OCI-LY1 (cell line): Measurements from ENCODE around the gene SLC27A3.

Experiments used
- H2AFZ ChIP-seq: fragments of 200-600 bp; sonication (generic), shearing (Covaris generic); 2 replicates; pipeline ENCODE4 v1.6.0; 2014; ENCODE audit warnings: antibody characterized with exemption, mild to moderate bottlenecking, low read length
- H3F3A ChIP-seq: fragments of 200-600 bp; sonication (generic), shearing (Covaris generic); 2 replicates; pipeline ENCODE4 v1.6.0; 2014; ENCODE audit warnings: mild to moderate bottlenecking, antibody characterized with exemption, low read length, moderate library complexity; ENCODE audit not compliant: insufficient read depth
- H3K27ac ChIP-seq: fragments of 200-600 bp; sonication (generic); 2 replicates; pipeline ENCODE4 v1.5.1; 2014; ENCODE audit warnings: low read length, mixed run types, mild to moderate bottlenecking, low read depth; ENCODE audit not compliant: poor library complexity, severe bottlenecking
- H3K27me3 ChIP-seq: fragments of 200-600 bp; sonication (generic); 2 replicates; pipeline ENCODE4 v1.6.0; 2014; ENCODE audit warnings: antibody characterized with exemption, mild to moderate bottlenecking, low read length, moderate library complexity; ENCODE audit not compliant: insufficient read depth
- H3K36me3 ChIP-seq: fragments of 200-600 bp; sonication (generic); 2 replicates; pipeline ENCODE4 v1.6.1; 2014; ENCODE audit warnings: mild to moderate bottlenecking, antibody characterized with exemption, low read length, moderate library complexity, mixed read lengths; ENCODE audit not compliant: insufficient read depth
- H3K4me1 ChIP-seq: fragments of 200-600 bp; sonication (generic); 2 replicates; pipeline ENCODE4 v1.5.1; 2014; ENCODE audit warnings: mild to moderate bottlenecking, low read length, moderate library complexity; ENCODE audit not compliant: insufficient read depth, severe bottlenecking
- H3K4me2 ChIP-seq: fragments of 200-600 bp; sonication (generic), shearing (Covaris generic); 2 replicates; pipeline ENCODE4 v1.6.1; 2014; ENCODE audit warnings: low read length
- H3K4me3 ChIP-seq: fragments of 200-600 bp; sonication (generic); 2 replicates; pipeline ENCODE4 v1.5.1; 2014; ENCODE audit warnings: low read length, low read depth, mild to moderate bottlenecking, mixed read lengths; ENCODE audit not compliant: poor library complexity, severe bottlenecking
- H3K79me2 ChIP-seq: fragments of 200-600 bp; shearing (Covaris generic); 2 replicates; pipeline ENCODE4 v1.6.1; 2016; ENCODE audit warnings: mixed run types, low read length, mixed read lengths; ENCODE audit not compliant: insufficient read depth
- H3K9ac ChIP-seq: fragments of 200-600 bp; sonication (generic), shearing (Covaris generic); 2 replicates; pipeline ENCODE4 v1.6.1; 2014; ENCODE audit warnings: mild to moderate bottlenecking, low read length, mixed read lengths
- H3K9me2 ChIP-seq: fragments of 200-600 bp; sonication (generic), shearing (Covaris generic); 2 replicates; pipeline ENCODE4 v1.6.1; 2014; ENCODE audit warnings: low read depth, mild to moderate bottlenecking, low read length, mixed read lengths
- H3K9me3 ChIP-seq: fragments of 200-600 bp; shearing (Covaris generic); 2 replicates; pipeline ENCODE4 v1.6.1; 2014; ENCODE audit warnings: low read length, mixed read lengths
- H4K20me1 ChIP-seq: fragments of 200-600 bp; sonication (generic), shearing (Covaris generic); 2 replicates; pipeline ENCODE4 v1.6.0; 2016; ENCODE audit warnings: mild to moderate bottlenecking, low read length; ENCODE audit not compliant: insufficient read depth
- EZH2 ChIP-seq: fragments of 200-600 bp; sonication (generic), shearing (Covaris generic); IDR thresholded peaks from 2 replicates; pipeline ENCODE4 v1.8.0; 2017; ENCODE audit warnings: borderline replicate concordance, mixed run types, mild to moderate bottlenecking, antibody characterized with exemption, low read length, moderate library complexity, mixed read lengths
- TF ChIP-seq, protein P1 (sequence below): fragments of 200-600 bp; sonication (generic), shearing (Covaris generic); IDR thresholded peaks from 2 replicates; pipeline ENCODE4 v1.5.1; 2017; ENCODE audit warnings: mild to moderate bottlenecking, antibody characterized with exemption, low read length, moderate library complexity, mixed read lengths

Gene SLC27A3

DNA sequence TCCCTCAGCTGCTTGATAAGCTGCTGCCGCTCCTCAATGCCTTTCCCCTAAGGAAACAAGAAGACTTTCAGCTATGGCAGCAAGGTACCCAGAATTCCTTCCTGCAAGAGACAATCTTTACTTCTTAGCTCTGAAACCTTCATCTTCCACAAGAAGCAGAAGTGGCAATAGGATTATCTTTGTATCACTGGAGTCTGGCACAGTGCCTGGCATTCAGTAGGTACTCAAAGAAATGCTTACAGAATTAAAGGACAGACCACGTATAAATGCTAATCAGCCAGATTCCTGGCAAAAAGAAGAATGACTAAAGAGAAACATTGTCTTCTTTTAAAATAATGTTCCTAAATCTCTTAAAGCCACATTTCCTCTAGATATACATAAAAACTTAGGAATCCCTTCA is 43.7 kb downstream of the SLC27A3 start:
- H3K9me2 ChIP-seq, result no peaks in the 10 kb centered on the region
- peaks cover 50% of the 10 kb centered on the region for H3K36me3 ChIP-seq
- H3K4me1 ChIP-seq, result peaks cover 15% of the 10 kb centered on the region
- no peak overlapping the region for H3K4me3 ChIP-seq
- no peak overlapping the region for H3K27ac ChIP-seq
- no peaks in the 10 kb centered on the region for H3K27me3 ChIP-seq
- H3K9me3 ChIP-seq, result no peaks in the 10 kb centered on the region
- H3K9ac ChIP-seq, result no peak overlapping the region
- no peaks in the 10 kb centered on the region for H4K20me1 ChIP-seq
- H3K79me2 ChIP-seq, result no peaks in the 10 kb centered on the region
- no peaks in the 10 kb centered on the region for H3F3A ChIP-seq
- TF ChIP-seq, protein P1, sequence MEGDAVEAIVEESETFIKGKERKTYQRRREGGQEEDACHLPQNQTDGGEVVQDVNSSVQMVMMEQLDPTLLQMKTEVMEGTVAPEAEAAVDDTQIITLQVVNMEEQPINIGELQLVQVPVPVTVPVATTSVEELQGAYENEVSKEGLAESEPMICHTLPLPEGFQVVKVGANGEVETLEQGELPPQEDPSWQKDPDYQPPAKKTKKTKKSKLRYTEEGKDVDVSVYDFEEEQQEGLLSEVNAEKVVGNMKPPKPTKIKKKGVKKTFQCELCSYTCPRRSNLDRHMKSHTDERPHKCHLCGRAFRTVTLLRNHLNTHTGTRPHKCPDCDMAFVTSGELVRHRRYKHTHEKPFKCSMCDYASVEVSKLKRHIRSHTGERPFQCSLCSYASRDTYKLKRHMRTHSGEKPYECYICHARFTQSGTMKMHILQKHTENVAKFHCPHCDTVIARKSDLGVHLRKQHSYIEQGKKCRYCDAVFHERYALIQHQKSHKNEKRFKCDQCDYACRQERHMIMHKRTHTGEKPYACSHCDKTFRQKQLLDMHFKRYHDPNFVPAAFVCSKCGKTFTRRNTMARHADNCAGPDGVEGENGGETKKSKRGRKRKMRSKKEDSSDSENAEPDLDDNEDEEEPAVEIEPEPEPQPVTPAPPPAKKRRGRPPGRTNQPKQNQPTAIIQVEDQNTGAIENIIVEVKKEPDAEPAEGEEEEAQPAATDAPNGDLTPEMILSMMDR, result no peak
- no peak for TF ChIP-seq EZH2
- H3K4me2 ChIP-seq, result no peak overlapping the region
- H2AFZ ChIP-seq, result no peak overlapping the region

GRCh38 chr1:153827168-153827964 is 52.2 kb downstream of the SLC27A3 start:
- no peak for TF ChIP-seq EZH2
- TF ChIP-seq, protein P1, result peak; percentile 35; the same call in 1 of the 2 replicates
- Histone ChIP-seq H3F3A (no peaks in the 10 kb centered on the region), H2AFZ (no peak overlapping the region), H3K27ac (no peak overlapping the region), H3K36me3 (peaks cover 40% of the 10 kb centered on the region), H3K4me1 (no peaks in the 10 kb centered on the region), H3K79me2 (peaks cover 5% of the 10 kb centered on the region), H3K9me2 (no peaks in the 10 kb centered on the region), H4K20me1 (no peaks in the 10 kb centered on the region), H3K4me3 (no peak overlapping the region), H3K9me3 (no peaks in the 10 kb centered on the region), H3K4me2 (no peak overlapping the region), H3K27me3 (no peaks in the 10 kb centered on the region), H3K9ac (no peak overlapping the region)
